ENCODE measurements around the gene TBKBP1.
"Not testable (repeated sequence)": the region's sequence is repeated elsewhere in the genome, so short reads cannot be mapped to it uniquely, and the experiment has no call there.

The TBKBP1 gene

DNA sequence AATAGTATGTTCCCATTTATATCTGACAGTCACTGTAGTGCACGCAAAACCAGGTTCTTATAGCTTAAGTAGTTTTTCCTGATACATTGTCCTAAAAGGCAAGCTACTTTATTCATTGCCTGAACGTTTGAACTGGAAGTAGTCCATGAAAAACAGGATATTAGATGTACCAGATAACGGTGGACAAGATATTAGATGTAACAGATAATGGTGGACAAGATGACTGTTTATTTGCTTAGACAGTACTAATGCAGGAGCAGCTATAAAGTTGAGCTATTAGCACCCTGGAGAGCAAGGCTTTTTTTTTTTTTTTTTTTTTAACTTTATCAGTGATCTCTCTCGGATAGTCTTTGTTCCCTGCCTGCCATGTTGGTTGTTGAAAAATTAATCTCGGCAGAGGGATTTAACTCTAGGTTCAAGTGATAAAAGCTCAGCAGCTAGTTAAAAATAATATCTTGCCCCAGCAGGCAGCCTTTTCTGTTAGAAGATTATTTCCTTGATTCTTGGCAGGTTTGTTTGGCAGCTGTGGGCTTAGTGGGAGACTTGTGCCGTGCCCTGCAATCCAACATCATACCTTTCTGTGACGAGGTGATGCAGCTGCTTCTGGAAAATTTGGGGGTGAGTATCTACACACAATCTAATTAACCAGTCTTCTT, 17.3 kb upstream of the TBKBP1 start:
- DNase-seq (ENCODE audit: extremely low read depth in 1 of 2, low read depth in 1 of 2) = no peak

DNA sequence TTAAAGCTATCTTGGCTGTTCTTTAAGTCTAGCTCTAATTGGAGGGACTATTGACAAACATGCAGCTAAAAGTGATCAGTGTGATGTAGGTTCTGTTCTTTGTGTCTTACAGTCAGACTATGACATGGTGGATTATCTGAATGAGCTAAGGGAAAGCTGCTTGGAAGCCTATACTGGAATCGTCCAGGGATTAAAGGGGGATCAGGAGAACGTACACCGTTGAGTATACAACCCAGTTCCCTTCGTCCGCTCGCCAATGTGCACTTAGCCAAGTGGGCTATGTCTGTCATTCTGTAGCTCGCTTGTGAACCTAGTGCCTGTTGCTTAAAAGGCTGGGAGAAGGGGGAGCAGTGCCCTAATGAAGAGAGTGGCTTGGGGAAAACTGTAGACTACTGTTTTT, 15.8 kb upstream of the TBKBP1 start:
- no peak for DNase-seq (ENCODE audit: extremely low read depth in 1 of 2, low read depth in 1 of 2)

DNA sequence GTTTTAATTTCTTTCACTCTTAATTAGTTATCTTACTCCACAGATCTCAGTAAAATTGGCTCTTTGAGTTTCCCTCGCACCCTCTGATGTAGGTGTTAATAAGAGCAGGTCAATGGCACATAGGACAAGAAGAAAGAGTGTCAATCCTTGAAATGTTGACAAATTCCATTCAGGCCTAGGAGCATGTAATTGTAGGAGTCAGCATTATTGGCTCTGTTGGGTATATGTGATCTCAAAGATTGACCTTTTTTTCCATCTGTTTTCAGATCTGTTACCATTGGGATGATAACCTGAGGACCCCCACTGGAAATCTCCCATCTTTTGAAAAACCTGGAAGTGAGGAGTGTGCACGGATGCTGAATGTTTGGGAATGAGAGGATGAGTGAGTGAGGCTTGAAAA, 11.8 kb upstream of the TBKBP1 start:
- DNase-seq (ENCODE audit: extremely low read depth in 1 of 2, low read depth in 1 of 2) = no peak

DNA sequence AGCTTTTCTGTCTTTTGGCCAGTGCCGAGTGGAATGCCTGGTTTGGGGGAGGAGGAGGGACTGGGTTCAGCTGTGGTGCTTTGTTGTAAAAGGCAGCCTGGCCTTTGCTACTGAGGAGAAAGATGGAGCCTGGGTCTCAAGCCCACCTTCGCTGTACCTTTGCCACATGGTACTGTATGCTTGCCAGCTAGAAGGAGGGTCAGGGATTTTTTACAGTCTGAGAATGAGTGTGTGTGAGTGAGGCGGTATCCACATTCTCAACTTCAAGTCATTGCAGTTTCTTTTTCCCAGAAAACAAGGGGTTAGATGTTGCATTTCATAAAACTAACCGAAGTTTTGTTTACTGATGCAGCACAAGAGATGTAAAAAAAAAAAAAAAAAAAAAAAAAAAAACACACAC, 11.2 kb upstream of the TBKBP1 start:
- DNase-seq (ENCODE audit: extremely low read depth in 1 of 2, low read depth in 1 of 2) = not testable (repeated sequence)

DNA sequence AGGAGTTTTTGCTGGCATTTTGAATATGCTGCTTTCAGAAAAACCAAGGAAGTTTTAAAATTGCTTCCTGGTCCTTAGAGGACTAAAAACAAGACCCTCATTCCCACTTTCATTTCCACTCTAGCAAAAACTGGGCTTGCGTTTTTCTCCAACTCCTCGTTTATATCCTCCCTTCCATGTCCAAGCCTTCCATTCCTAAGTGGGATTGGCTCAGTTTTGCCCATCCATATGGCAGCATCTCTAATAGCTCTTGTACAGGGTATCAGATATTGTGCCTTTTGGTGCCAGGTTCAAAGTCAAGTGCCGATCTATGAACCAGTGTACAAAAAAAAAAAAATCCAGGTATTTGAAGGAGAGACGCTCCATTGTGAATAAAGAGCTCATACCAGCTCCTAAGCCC, 9.9 kb upstream of the TBKBP1 start:
- DNase-seq (ENCODE audit: extremely low read depth in 1 of 2, low read depth in 1 of 2) = no peak

DNA sequence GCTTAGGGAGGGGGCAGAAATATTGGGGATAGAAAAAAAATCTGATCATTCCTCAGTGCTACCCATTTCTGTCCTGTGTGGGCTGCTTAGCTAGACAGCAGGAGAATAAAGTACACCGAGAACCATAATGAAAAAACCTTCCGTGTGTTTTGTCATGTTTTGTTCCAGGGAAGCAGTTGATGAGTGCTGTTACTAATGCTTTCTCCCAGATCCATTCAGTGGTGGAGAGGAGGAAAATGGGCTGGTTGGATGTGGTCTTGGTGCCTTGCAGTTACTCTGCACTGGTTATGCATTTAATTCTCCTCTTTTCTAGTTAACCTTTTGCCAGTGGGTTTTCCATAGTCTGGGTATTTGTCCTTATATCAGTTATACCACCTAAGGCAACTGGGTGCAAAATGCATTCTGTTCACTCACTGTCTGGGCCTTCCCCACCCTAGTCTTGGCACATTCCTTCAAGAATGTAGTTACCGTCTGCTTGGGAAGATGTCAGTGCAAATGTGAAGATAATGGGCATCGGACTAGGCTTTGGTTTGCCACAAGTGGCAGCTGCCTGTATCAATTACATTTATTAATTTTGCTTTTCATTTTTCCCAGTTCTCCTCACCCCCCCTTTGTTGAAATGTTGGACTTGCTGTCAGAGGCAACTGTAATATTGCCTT, 9.3 kb upstream of the TBKBP1 start:
- DNase-seq (ENCODE audit: extremely low read depth in 1 of 2, low read depth in 1 of 2) = no peak

DNA sequence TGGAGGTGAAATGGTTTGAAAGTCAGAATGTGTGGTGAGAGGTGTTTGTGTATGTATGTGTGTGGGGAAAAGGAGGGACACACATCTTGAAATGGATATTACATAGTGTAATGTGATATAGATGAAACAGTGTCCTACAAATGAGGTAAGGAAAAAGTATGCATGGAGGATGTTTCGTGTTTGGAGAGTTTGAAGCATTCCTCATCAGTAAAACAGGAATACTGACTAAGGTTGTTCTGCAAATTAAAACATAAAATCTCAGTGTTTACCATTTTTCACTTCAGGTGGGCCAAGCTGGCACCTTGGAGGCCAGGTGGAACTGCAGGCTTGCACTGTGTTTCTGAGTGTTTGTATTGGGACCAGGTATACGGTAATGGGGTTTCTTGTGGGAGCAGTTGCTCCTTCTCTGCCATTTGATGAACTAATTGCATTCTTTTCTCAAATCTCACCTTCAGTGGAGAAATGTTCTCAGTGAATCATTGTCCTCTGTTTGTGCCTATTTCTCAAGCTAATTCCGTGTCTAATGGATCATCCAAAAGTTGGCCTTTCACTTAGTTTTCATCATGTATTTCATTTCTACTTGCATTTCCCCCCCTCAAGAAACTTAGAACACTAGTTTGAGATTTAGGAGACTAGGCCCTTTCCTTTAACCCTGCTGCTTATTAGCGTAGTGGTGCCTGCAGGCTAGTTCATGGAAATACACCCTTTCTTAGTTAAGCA, 8.2 kb upstream of the TBKBP1 start:
- no peak for DNase-seq (ENCODE audit: extremely low read depth in 1 of 2, low read depth in 1 of 2)

DNA sequence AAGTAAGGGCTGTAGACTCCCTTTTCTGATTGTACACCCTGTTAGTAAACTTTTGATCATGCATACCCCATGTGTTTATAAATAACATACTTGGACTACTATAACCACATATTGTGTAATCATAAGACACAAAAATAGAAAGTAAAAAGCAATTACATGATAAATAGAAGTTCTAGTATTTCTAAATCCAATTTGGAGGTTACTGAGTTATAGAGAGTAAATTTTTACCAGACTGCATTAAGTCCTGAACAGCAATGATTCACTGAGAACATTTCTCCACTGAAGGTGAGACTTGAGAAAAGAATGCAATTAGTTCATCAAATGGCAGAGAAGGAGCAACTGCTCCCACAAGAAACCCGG, 7.7 kb upstream of the TBKBP1 start:
- no peak for DNase-seq (ENCODE audit: extremely low read depth in 1 of 2, low read depth in 1 of 2)

DNA sequence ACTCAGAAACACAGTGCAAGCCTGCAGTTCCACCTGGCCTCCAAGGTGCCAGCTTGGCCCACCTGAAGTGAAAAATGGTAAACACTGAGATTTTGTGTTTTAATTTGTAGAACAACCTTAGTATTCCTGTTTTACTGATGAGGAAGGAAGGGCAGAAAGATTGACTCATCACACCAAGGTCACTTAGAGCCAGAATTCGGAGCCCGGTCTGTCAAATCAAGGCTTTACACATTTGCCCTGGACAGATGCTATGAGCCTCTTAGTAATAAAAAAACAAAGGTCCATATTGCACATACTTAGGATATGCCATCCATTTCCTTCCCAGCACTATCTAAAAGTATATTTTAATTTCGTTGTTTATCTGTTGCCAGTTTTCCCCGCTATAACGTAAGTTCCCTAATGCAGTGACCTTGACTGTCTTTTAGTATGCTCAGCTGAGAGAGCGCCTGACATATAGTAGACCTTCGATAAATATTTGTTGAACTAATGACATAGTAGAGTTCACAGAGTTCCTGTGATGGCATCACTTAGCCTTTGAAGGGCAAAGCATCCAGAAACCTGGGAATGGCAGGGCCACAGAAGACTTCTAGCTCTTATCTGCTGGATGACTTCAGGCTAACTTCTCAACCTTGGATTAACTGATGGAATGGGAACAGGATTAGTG, 7.2 kb upstream of the TBKBP1 start:
- DNase-seq (ENCODE audit: extremely low read depth in 1 of 2, low read depth in 1 of 2) = no peak

DNA sequence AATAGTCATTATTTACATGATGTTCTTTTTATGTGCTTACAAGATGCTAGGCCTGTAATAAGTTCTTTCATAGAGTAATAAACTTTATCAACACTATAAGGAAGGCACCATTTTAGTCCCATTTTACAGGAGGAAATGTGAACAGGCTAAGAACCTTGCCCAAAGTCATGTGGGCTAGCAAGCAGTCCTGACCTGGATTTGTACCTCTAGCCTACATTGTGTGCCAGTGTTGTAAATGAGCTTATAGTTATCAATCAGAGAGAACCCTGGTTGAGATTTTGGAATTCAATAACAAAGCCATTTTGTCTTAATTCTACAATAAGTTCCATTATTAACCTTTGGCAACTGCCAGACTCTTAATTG, 6.7 kb upstream of the TBKBP1 start:
- DNase-seq (ENCODE audit: extremely low read depth in 1 of 2, low read depth in 1 of 2) = no peak

DNA sequence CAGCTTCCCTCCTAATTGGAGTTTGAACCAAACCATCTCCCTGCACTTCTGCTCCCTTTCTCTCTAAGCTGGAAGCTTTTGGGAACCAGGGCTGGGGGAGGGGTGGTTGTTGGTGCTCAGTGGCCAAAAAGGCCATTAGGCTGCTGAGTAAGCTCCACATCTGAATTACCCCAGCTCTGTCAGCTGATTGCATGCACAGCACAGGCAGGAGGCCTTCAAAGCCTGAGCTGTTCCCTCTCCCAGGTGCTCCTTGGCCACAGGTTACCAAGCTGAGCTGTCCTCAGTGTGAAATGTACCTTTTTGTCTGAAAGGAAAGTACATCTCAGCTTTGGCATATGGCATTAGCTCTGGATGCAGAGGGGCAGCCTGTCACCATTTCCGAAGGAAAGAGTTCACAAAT, 6.2 kb upstream of the TBKBP1 start:
- DNase-seq (ENCODE audit: extremely low read depth in 1 of 2, low read depth in 1 of 2) = no peak

DNA sequence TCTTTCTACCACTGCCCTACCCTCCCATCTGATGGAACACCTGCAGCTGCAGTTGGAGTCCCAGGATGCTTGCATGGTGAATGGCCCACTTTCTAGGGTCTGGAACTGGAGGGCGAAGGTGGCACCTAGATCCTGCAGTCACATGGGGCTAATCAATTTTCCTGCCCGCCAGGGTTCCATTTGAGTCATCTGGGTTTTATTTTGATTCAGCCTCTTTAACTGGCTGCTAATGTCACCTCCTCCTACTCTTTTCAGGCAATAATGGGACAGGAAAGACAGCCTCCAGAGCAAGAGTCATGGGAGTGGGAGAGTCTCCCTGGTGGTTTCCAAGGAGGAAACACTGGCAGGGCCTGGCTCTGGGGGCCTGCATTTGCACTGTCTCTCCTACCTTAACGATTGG, 3.8 kb upstream of the TBKBP1 start:
- DNase-seq (ENCODE audit: extremely low read depth in 1 of 2, low read depth in 1 of 2) = no peak

DNA sequence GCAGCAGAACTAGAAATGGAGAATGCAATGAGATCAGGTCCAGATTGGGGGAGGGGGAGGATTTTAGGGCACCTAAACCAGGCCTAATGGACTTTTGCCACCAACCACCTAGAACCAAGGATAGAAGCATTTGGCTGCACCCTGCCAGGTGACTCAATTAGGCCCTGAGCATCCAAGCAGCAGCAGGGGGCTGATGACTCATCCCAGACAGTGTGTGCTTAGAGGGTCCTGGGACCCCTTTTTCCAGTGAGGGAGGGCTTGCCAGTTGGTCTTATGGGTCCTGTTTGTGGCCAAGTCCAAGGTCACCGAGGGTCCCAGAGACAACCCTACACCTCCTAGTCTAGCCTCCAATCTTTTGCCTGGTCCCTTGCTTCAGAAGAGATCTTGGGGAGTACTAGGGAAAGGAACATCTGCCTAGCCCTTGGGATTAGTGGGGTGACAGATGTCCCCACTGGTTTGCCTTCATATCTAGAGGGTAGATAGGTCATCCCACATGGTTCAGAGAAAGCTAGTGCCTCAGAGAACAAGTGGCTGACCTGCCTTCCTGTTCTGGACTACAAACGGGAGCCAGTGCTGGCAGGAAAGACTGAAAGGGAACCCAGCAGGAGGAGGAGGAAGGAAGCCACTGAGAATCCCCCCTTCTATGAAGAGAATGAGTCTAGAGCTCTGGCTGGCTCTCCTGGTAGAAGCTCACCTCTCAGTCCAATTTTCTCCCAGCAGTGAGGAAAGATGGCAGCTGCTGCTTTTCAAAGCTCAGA, 1.6 kb upstream of the TBKBP1 start:
- no peak for DNase-seq (ENCODE audit: extremely low read depth in 1 of 2, low read depth in 1 of 2)

DNA sequence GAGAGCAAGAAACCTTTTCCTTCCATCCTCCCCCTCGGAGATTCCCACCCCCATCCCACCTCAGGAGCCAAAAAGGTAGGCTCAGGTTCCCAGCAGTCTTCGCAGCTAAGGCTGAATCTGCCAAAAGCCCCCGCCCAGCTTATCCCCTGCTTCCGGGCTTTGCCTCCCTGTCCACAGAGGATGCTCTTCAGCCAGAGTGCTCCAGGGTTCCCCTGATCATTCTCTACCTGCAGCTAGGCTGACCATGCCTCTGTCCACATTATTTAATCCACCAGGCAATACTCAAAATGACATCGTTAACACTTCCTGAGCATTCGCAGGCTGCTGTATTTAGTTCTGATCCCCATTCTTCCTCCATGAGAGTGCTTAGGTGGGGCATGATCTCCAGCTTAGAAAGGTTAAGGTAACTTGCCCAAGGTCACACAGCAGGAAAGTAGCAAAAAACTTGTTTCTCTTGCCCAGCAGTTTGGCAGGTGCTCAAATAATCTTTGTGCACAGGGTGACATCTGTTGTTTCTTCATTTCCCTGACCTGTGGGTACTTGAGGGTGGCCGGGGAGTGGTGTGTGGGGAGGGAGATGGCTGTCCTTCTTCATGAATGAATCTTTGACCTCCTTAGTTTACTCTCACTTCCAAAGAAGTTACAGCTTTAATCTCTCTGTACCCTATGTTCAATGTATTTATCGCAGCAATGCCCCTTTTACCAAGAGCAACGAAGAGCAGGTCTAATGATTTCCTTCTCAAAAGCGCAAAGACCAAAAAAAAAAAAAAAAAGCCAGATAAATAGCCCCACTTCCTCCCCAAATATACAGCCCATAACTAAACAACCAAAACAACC, 848 bp upstream of the TBKBP1 start:
- no peak for DNase-seq (ENCODE audit: extremely low read depth in 1 of 2, low read depth in 1 of 2)

DNA sequence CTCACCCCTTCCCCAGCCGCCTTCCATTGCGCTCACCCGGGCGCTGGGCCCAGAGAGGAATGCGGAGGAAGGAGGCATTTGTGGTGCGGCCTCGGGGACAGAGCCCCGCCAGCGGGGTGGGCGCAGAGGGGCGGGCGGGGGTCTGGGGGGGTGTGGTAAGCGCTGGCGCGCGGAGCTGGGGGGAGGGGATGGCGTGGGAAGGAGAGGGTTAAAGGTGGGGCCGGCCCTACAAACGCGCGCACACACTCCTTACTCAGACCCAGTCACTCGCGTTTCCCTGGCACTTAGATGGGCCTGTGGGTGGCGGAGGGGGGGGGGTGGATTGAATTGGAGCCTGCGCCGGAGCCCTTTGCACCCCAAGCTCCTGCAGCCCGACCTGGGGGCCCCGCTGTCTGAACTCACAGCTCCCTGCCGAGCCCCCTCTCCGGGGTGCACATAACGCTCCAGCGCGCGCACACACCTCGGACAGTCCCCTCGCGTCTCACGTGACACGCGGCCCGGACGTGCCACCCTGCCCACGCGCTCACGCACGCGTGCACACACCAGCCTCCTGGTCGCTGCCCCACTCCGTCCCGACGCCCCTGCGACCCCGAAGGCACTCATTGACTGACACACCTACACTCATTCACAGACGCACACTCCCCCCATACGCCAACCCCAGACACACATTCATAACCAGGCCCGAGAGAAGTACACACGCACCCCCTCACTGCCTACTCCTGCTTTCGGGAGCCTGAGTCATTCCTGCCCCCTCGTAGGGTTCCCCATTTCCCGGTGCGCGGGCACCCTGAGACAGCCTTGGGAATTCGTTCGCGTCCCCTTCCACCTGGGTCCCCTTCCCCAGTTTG, 844 bp downstream of the TBKBP1 start:
- DNase-seq (ENCODE audit: extremely low read depth in 1 of 2, low read depth in 1 of 2) = peak in 1 of 2 donors; percentile 47

DNA sequence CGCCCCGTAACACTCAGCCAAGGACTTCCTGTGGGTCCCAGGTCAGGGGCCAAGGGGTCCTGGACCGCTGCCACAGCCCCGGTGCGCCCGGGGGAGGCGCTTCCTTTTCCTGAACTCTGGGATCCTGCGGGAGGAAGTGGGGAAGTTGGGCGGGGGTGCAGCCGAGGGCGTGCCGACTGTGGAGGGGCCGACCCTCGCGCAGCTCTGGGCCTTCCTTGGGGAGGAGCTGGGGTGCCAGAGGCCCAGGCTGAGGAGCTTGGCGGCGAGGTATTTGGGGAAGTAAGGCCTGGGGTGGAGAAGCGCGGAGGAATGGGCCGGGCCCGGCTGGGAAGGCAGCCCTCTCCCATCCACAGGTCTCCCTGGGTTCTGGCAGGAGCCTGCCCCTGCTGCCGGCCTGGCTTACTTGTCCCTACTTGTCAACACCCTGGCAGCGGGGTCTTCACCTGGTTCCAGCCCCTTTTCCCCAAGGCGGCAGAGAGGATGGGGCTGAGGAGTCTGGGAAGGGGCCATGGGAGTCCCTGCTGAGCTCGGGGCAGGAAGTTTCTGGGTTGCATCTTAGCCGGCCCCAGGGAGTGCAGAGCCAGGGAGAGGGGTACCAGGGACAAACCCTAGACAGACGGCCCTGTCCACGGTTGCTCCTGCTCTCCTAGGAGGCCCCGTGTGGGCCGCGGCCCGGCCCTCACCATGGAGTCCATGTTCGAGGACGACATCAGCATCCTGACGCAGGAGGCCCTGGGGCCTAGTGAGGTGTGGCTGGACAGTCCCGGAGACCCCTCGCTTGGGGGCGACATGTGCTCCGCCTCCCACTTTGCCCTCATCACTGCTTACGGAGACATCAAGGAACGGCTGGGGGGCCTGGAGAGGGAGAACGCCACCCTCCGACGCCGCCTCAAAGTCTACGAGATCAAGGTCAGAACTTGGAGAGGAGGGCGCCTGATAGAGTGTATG, 1.7 kb downstream of the TBKBP1 start:
- DNase-seq (ENCODE audit: extremely low read depth in 1 of 2, low read depth in 1 of 2) = no peak

DNA sequence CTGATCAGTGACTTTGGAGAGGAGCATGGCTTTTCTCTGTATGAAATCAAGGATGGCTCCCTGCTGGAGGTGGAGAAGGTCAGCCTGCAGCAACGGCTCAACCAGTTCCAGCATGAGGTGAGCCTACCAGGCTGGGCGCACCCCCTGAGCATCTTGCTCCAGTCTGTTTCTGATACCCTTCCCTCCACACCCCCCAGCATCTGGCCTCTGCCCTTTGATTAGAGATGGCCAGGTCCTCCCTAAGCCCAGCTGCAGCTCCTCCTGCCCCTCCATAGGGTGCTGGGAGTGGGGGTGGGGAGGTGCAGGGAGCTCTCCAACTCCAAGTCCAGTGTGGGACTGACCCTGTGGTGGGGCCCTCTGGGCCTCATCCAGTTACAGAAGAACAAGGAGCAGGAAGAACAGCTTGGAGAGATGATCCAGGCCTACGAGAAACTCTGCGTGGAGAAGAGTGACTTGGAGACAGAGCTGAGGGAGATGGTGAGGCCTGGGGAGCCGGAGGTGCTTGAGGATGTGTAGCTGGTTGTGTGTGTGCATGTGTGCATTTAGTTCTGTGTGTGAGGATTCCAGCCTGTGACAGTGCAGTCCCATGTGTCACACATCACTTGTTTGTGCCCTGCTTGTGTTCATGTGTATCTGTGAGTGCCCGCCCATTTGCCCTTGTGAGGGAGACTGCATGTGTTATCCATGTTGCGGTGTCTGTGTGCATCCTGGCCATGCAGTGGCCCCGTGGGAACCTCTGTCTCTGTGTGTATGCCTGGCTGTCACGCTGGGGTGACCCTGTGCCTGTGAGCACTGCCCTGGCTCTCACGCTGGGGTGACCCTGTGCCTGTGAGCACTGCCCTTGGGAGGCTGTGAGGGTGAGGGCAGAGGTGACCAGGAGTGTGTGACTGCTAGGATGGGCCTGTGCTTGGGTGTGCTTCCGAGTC, 3.0 kb downstream of the TBKBP1 start:
- no peak for DNase-seq (ENCODE audit: extremely low read depth in 1 of 2, low read depth in 1 of 2)

Data from stimulated activated CD8-positive, alpha-beta memory T cell treated with anti-CD3 and anti-CD28 coated beads, Interleukin-7, amount 100 ng/mL, for 48 hours (primary cell).